ENCODE measurements around the gene TRAPPC14. TPM values are rescaled to one million over a fixed set of nuclear protein-coding genes. Genes with fewer than 3 reads are reported as not detected.
"Not testable (repeated sequence)": the region's sequence is repeated elsewhere in the genome, so short reads cannot be mapped to it uniquely, and the experiment has no call there.

TRAPPC14 gene
- polyA plus RNA-seq, 5 donors = 16.0 to 22.3 (median 17.4) TPM

DNA sequence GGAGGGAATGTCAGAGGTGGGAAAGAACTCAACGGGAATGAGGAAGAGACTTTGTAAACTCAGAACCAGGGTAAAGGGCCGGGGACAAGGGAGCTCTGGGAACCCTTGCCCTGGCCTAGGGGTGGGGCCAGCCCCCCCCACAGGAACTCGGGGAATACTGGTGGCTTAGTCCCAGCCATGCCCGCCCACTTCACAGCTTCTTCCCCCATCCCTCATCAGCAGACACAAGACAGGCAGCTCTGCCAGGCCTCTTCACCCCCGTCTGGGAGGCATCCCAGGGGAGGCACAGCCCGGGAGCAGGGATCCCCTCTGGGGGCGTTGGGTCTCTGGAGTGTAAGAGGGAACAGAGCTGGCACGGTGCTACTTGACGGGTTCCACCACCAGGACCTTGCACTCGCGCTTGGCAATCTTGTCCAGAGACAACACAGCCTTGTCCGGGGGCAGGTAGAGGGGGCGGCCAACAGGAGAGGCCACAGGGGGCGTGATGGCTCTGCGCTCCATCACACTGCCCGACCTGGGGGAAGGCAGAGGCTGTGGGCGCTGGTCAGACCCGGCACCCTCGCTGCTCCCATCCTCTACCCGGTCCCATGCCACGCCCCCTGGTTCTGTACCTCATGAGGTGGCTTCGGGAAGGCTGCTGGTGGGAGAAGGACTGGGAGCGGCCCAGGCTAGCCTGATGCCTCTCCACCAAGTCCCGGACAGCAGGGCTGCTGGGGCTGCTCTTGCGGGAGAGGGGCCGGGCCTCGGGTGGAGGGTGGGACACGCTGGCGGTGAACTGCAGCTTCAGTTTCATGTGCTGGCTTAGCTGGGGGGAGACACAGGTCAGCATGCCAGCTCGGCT lies 3.7 kb downstream of the TRAPPC14 start:
- DNase-seq = no peak

DNA sequence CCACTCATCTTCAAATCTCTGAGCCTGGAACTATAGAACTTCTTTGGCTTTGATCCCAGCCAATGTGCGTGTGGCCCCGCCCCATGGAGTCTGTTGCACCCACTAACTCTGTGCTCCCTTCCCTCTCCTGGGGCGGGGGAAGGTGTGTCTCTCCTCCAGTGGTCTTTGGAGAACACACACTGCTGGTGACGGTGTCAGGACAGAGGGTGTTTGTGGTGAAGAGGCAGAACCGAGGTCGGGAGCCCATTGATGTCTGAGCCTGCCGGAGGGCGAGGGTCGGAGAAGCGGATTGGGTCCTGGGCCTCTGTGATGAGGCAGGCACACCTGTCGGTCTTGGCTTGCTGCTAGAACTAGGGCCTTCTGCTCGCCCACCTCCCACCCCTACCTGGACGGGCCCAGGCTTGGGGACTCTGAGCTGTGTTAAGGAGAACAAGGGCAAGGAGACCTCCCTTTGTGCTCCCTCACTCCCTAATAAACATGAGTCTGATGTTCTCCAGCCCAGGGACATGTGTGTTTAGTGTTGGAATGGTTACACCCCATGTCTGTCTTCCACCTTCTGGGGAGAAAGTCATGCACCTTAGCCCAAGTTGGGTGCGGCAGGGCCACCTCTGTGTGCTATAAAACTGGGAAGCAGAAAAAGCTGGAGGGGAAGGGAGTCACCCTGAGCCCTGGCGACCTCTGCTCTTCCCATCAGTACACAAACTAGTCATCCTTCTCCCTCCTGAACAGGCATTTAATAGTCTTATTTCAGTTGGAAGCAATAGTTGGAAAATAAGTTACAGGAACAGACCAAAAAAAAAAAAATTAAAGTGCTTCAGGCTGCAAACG lies 4.6 kb downstream of the TRAPPC14 start:
- no peak for DNase-seq

DNA sequence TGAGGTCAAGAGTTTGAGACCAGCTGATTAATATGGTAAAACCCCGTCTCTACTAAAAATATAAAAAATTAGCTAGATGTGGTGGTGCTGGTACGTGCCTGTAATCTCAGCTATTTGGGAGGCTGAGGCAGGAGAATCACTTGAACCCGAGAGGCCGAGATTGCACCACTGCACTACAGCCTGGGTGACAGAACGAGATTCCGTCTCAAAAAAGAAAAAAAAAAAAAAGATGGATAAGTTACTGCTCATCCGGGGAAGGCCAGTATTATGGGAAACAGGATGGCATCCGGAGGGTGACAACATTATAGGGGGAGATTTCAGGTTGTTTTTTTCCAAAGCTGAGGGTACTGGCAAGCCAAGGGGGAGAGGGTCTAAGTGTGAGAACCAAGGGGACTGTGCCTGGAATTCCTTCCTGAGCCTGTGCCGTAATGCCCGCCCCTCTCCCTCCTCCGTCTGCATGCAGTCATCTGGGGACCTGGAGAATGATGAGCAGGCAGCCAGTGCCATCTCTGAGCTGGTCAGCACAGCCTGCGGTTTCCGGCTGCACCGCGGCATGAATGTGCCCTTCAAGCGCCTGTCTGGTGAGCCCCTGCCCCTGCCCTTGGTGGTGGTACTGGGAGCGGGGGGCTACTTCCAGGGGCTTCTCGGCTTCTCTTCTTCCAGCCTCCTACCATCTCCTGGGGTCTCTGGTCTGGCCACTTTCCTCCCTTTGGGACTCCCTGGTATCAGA lies 5.4 kb downstream of the TRAPPC14 start:
- DNase-seq = no peak

DNA sequence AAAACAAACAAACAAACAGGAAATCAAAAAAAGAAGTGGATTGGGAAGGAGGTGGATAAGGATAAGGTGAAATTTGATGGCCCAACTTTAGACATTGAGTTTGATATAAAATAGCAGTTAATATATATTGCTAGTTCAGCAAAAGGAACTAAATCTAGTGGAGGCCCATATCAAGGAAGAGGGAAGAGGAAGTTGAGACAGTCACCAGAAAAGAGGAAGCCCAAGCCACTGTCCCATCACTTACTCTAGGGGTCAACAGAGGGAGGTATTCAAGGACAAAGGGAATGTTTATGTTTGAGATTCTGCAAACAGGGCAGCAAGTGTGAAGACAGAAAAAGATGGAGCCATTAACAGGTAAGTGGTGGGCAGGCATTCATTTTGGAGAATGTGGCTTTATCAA lies 6.1 kb downstream of the TRAPPC14 start:
- DNase-seq = no peak

DNA sequence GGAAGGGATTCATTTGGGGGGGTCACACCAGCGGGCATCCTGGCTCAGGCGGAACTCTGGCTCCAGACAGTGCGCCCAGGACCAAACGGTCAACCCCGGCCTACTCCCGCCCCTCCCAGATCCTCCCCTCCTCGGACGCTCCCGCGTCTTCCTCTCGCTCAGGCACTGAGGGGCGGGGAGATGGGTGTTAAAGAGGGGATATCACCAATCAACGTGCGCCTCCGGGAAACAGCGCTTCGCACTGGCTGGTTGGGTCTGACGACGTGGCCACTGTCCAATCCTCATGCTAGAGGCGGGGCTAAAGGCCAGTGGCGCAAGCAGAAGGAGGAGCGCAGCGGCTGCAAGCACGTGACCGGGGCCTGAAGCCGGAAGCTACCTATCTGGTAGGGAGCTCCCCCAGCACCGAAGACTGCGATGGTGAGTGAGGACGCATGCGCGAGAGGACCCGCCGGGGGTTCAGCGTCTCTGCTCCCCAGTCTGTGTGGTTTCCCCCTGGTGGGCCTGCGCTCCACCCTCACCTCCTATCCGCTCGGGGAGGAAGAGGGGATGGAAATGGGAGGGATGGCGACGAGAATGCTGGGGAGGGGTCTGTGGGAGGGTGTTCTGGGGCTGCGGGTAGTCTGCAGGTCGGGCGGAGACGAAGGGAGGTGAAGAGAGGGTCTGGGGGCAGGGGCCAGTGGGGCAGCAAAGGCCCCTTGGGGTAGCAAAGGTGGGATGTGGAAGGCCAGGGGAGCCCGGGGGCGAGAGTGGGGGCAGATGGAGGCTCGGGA lies 9.8 kb downstream of the TRAPPC14 start, which contains the start of gene LAMTOR4:
Gene LAMTOR4 (plus strand): TSS at position 360 of the 770 bp plus-strand sequence. CDS start 55 bp downstream, at position 415.
- DNase-seq = peak; percentile 97 to 98

DNA sequence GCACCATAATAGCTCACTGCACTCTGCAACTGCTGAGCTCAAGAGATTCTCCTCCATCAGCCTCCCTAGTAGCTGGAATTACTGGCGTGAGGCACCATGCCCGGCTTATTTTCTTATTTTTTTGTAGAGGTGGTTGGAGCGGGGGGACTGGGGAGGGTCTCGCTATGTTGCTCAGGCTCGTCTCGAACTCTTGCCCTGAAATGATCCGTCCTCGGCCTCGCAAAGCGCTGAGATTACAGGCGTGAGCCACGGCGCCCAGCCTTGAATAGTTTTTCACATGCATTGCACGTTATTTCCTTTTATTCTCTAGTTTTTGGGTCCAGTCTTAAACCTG lies 10.3 kb downstream of the TRAPPC14 start:
- DNase-seq = no peak

DNA sequence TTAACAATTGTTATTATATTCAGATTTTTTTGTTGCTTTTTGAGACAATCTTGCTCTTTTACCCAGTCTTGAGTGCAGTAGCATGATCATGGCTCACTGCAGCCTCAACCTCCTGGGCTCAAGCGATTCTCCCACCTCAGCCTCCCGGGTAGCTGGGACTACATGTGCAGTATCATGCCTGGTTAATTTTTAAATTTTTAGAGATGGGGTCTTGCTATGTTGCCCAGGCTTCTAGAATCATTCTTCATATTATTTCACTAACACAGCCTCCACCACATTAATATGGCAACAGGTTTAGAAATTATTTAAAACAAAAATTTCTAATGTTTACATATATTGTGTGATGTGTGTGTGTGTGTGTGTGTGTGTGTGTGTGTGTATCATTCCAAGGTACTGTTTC lies 11.2 kb downstream of the TRAPPC14 start:
- no peak for DNase-seq

DNA sequence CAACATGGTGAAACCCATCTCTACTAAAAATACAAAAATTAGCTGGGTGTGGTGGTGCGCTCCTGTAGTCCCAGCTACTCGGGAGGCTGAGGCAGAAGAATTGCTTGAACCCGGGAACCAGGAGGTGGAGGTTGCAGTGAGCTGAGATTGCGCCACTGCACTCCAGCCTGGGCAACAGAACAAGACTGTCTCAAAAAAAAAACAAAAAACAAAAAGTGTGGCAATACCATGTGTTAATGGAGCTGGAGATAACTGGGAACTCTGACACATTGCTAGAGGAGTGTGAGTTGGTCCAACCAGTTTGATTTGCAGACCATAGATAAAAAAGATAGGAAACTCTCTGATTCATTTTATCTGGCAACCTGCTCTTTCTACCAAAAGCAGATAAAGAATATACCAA lies 12.2 kb downstream of the TRAPPC14 start:
- not testable (repeated sequence) for DNase-seq

DNA sequence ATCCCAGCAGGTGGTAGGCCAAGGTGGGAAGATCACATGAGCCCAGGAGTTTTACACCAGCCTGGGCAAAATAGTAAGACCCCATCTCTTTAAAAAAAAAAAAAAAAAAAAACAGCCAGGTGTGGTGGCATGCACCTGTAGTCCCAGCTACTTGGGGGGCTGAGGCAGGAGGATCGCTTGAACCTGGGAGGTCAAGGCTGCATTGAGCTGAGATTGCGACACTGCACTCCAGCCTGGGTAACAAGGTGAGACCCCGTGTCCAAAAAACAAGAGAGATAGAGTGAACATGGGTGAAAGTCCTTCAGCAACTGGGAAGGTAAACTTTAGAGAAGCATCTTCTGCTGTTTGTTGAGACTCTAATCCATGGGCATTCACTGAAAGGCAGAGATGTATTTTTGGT lies 16.1 kb downstream of the TRAPPC14 start:
- no peak for DNase-seq

DNA sequence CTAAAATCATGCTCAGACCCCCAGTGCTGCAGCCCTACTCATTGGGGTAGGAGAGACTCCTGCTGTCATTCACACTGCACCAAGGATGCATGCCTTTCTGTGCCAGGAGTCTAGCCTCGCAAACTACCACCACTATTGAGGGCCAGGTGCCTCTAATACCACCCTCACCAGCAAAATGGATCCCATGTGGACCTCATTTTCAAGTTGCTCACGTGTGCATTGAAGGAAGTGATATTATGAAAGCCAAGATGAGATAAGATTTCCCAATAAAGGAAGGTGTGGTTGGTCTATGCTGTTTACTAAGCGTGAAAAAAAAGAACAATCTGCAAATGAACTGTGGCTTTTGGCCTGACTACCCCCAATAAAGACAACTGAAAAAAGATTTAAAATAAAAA lies 17.0 kb downstream of the TRAPPC14 start:
- DNase-seq = no peak

DNA sequence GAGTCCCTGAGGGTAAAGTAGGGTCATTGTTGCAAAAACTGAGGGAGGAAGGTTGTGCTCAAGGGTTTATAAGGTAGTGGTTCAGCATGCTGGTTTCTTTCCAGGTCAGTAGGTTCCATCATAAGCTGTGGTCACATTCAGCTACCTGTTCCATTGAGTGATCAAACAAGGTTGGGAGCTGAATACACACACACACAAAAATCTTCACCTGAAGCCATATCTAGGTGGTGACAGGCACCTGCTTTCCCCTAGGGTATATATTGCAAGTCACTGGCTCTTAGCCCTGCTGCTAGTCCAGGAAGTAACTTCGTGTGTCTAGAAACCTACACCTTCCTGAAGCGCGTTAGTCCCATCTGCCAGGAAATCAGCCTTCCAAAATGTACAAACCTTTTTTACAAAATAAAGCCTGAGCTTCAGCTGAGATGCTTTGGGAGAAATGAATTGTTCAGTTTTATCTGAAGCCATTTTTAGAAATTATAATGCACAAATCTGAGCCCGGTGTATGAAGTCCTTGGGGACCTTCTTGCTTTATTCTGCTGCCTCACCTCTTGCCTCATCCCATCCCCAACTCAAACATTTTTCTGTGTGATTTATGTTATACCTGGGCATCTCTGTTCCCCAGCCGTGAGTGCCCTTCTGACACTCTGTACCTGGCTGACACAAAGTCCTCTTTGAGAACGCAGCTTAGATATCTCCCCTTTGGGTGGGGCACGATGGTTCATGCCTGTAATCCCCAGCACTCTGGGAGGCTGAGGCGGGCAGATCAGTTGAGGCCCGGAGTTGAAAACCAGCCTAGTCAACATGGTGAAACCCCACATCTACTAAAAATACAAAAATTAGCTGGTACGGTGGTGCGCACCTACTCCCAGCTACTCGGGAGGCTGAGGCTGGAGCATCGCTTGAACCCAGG lies 20.4 kb downstream of the TRAPPC14 start:
- no peak for DNase-seq

DNA sequence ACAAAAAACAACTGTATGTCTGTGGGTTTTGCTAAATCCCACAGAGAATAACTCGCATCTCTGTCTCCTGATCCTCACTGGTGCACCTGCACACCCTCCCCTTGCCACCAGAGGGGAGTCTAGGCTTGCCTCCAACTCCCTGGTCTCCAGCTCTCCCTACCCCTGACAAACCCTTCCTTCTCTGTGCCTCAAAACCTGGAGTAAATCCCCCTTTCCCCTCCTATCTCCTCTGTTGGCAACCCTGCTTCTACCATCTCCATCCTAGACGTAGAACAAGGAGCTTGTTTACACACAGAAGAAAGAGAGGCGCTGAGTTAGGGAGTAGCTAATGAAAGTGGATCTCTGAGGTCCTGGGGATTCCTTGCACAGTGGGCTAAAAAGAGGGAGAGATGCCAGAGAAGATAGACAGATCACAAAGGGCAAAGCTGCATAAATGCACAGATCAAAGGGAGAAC lies 25.8 kb downstream of the TRAPPC14 start:
- peak; percentile 21 to 45 for DNase-seq

DNA sequence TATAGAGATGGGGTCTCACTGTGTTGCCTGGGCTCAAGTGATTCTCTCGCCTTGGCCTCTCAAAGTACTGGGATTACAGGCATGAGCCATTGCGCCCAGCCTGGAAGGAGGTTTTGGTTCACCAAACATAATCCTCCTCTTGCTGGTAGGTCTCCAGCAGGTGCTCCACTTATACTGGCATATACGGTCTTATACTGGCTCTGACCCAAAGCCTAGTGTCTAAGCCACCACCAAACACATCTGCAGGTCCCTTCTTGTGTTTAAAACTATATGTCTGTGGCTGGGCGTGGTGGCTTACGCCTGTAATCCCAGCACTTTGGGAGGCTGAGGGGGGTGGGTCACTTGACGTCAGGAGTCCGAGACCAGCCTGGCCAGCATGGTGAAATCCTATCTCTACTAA lies 26.4 kb downstream of the TRAPPC14 start:
- no peak for DNase-seq

DNA sequence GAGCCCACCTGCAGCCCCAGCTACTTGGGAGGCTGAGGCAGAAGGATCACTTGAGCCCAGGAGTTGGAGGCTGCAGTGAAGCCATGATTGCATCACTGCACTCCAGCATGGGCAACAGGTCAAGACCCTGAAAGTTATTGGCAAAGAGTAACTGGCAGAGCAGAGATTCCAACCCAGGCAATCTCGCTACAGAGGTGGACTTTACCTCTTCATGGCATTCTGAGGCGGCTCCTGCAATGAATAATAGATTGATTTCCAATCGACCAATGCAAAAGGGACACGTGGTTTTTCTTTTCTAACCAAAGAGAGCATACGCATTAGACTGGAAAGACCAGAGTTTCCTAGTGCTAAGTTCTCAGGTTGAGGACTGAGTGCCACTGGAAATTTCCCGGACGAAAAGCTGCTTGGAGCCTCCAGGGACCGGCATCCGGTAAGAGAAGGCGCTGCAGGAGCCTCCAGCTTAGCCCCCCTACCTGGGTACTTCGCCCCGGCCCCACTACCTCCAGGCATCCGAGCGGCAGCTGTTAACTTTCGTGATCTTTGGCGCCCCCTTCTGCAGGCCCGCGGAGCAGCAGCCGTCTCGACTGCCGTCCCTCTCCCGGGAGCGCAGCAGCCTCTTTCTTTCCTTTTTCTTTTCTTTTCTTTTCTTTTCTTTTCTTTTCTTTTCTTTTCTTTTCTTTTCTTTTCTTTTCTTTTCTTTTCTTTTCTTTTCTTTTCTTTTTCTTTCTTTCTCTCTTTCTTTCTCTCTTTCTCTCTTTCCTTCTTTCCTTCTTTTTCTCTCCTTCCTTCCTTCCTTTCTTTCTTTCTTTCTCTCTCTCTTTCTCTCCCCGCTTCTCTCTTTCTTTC lies 27.7 kb downstream of the TRAPPC14 start:
- DNase-seq = peak; percentile 48 to 63

DNA sequence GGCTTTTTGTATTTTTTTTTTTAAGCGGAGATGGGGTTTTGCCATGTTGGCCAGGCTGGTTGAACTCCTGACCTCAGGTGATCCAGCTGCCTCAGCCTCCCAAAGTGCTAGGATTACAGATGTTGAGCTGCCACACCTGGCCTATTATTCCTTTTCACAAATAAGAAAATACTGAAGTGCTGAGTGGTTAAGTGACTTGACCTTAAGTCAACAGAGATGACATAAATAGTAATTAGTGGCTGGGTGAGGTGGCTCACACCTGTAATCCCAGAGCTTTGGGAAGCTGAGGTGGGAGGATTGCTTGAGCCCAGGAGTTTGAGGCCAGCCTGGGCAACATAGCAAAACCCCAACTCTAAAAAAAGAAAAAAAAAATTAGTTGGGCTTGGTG lies 28.3 kb downstream of the TRAPPC14 start:
- DNase-seq = not testable (repeated sequence)

DNA sequence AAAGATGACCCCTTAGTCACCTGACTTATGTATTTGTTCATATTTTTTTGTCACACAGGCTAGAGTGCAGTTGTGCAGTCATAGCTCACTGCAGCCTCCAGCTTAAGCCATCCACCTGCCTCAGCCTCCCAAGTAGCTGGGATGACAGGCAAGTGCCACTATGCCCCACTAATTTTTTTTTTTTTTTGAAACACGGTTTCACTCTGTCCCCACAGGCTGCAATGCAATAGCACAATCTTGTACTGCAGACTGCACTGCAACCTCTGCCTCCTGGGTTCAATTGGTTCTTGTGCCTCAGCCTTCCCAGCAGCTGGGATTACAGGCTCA lies 29.9 kb downstream of the TRAPPC14 start:
- no peak for DNase-seq

DNA sequence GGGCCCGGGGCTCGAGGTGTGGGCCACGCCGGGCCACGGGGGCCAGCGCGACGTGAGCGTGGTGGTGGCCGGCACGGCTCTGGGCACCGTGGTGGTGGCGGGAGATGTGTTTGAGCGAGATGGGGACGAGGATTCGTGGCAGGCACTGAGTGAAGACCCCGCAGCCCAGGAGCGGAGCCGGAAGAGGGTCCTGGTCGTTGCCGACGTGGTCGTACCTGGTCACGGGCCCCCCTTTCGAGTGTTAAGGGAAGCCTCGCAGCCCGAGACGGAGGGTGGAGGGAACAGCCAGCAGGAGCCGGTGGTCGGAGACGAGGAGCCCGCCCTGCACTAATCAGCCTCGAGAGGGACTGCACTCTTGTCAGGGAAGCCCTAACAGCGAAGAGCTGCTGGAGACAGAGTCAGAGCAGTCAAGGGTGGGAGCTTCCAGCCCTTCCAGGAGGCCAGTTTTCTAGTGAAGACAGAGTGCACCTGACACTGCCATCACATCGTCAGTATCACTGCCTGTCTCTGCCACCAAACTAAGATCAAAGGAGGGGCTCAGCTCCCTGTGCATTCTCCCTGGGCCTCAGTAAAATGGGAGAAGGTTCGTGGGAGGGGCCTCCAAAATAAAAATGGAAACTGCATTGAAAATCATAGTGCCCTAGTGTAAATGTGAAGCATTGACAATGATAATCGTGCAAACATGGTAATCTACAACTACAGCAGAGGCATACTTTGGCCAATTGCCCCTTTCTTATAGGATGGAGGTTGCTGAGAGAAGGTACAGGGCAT lies 30.5 kb downstream of the TRAPPC14 start:
- no peak for DNase-seq

Data from right lung (tissue), 5 donors.